ENCODE results near the gene LTBP1.
A peak's percentile ranks its signal among the peaks of the same experiment; 100 is the strongest.

Gene LTBP1

GRCh38 chr2:33220533-33220932 is 273.8 kb downstream of the LTBP1 start:
- Histone ChIP-seq H3K27me3 (ENCODE audit: control insufficient read depth in 1 of 2, insufficient read depth in 1 of 2, low read length in 2 of 2) (no peaks in the 10 kb centered on the region), H3K18ac (ENCODE audit: low read depth in 1 of 2, low read length in 2 of 2) (peak overlapping the region; percentile 46 to 69), H3K4me3 (ENCODE audit: insufficient read depth in 1 of 2, low read depth in 1 of 2, low read length in 2 of 2) (no peak overlapping the region), H2BK120ac (ENCODE audit: low read depth, low read length) (no peak overlapping the region), H2BK15ac (ENCODE audit: low read depth, poor library complexity, severe bottlenecking) (no peak overlapping the region), H3K4me1 (ENCODE audit: control insufficient read depth, insufficient read depth, low read depth, low read length) (peaks cover 11% of the 10 kb centered on the region), H3K36me3 (ENCODE audit: control insufficient read depth in 1 of 2, insufficient read depth in 2 of 2, low read depth in 1 of 2, low read length in 2 of 2) (peaks cover 0 to 29% of the 10 kb centered on the region in 2 experiments), H2AK5ac (ENCODE audit: low read length, severe bottlenecking) (no peak overlapping the region), H3K9ac (ENCODE audit: low read length) (no peak overlapping the region), H3K9me3 (ENCODE audit: control insufficient read depth, low read length) (no peaks in the 10 kb centered on the region), H4K91ac (ENCODE audit: low read length) (peak overlapping the region; percentile 11), H3K4me2 (ENCODE audit: low read length, poor library complexity, severe bottlenecking) (no peak overlapping the region), H2AFZ (ENCODE audit: low read depth, low read length) (no peak overlapping the region), H3K27ac (ENCODE audit: low read length, poor library complexity, severe bottlenecking) (no peak overlapping the region), H4K8ac (ENCODE audit: low read length) (peak overlapping the region; percentile 80), H3K14ac (ENCODE audit: low read length in 2 of 2) (no peak overlapping the region), H2BK12ac (ENCODE audit: low read length in 2 of 2) (peak overlapping the region; percentile 59 to 83), H3K23ac (ENCODE audit: low read length in 2 of 2) (no peak overlapping the region), H3K79me1 (replicated peaks; ENCODE audit: low read length, poor library complexity, severe bottlenecking) (no peaks in the 10 kb centered on the region), H3K4ac (ENCODE audit: low read depth in 1 of 2, low read length in 2 of 2) (peak overlapping the region; percentile 65 to 84), H2BK5ac (ENCODE audit: low read depth, low read length, poor library complexity, severe bottlenecking) (no peak overlapping the region)
- peak; percentile 36 for DNase-seq
- no CpG with 5 or more reads among the region's 3 CpGs for WGBS

GRCh38 chr2:33221046-33221784 is 274.5 kb downstream of the LTBP1 start:
- H2BK5ac ChIP-seq (ENCODE audit: low read depth, low read length, poor library complexity, severe bottlenecking): no peak overlapping the region
- no peak overlapping the region for H3K23ac ChIP-seq (ENCODE audit: low read length in 2 of 2)
- no peak overlapping the region for H3K4me2 ChIP-seq (ENCODE audit: low read length, poor library complexity, severe bottlenecking)
- H2BK12ac ChIP-seq (ENCODE audit: low read length in 2 of 2): peak overlapping the region in 1 of 2 experiments; percentile 78
- H3K36me3 ChIP-seq (ENCODE audit: control insufficient read depth in 1 of 2, insufficient read depth in 2 of 2, low read depth in 1 of 2, low read length in 2 of 2): peaks cover 0 to 31% of the 10 kb centered on the region in 2 experiments
- H2BK120ac ChIP-seq (ENCODE audit: low read depth, low read length): no peak overlapping the region
- H3K18ac ChIP-seq (ENCODE audit: low read depth in 1 of 2, low read length in 2 of 2): peak overlapping the region; percentile 28 to 62
- no peak overlapping the region for H4K91ac ChIP-seq (ENCODE audit: low read length)
- H2AFZ ChIP-seq (ENCODE audit: low read depth, low read length): no peak overlapping the region
- peak overlapping the region in 1 of 2 experiments; percentile 51 for H3K4ac ChIP-seq (ENCODE audit: low read depth in 1 of 2, low read length in 2 of 2)
- no peak overlapping the region for H4K8ac ChIP-seq (ENCODE audit: low read length)
- no peaks in the 10 kb centered on the region for H3K27me3 ChIP-seq (ENCODE audit: control insufficient read depth in 1 of 2, insufficient read depth in 1 of 2, low read length in 2 of 2)
- H2BK15ac ChIP-seq (ENCODE audit: low read depth, poor library complexity, severe bottlenecking): no peak overlapping the region
- WGBS: 97% methylated on average over 3 of the region's 3 CpGs
- H3K79me1 ChIP-seq (replicated peaks; ENCODE audit: low read length, poor library complexity, severe bottlenecking): no peaks in the 10 kb centered on the region
- no peak for DNase-seq
- no peaks in the 10 kb centered on the region for H3K9me3 ChIP-seq (ENCODE audit: control insufficient read depth, low read length)
- H3K4me3 ChIP-seq (ENCODE audit: insufficient read depth in 1 of 2, low read depth in 1 of 2, low read length in 2 of 2): no peak overlapping the region
- H3K9ac ChIP-seq (ENCODE audit: low read length): no peak overlapping the region
- no peak overlapping the region for H3K14ac ChIP-seq (ENCODE audit: low read length in 2 of 2)
- H3K27ac ChIP-seq (ENCODE audit: low read length, poor library complexity, severe bottlenecking): no peak overlapping the region
- no peak overlapping the region for H2AK5ac ChIP-seq (ENCODE audit: low read length, severe bottlenecking)
- H3K4me1 ChIP-seq (ENCODE audit: control insufficient read depth, insufficient read depth, low read depth, low read length): peaks cover 8% of the 10 kb centered on the region

GRCh38 chr2:33222309-33222708 is 275.6 kb downstream of the LTBP1 start:
- H4K91ac ChIP-seq (ENCODE audit: low read length): no peak overlapping the region
- peaks cover 3% of the 10 kb centered on the region for H3K4me1 ChIP-seq (ENCODE audit: control insufficient read depth, insufficient read depth, low read depth, low read length)
- H2BK15ac ChIP-seq (ENCODE audit: low read depth, poor library complexity, severe bottlenecking): no peak overlapping the region
- DNase-seq: peak; percentile 32
- peak overlapping the region in 1 of 2 experiments; percentile 78 for H3K18ac ChIP-seq (ENCODE audit: low read depth in 1 of 2, low read length in 2 of 2)
- no peak overlapping the region for H3K4me3 ChIP-seq (ENCODE audit: insufficient read depth in 1 of 2, low read depth in 1 of 2, low read length in 2 of 2)
- no peak overlapping the region for H2BK5ac ChIP-seq (ENCODE audit: low read depth, low read length, poor library complexity, severe bottlenecking)
- H2BK12ac ChIP-seq (ENCODE audit: low read length in 2 of 2): peak overlapping the region in 1 of 2 experiments; percentile 72
- 100% methylated on average over 1 of the region's 1 CpG for WGBS
- H4K8ac ChIP-seq (ENCODE audit: low read length): no peak overlapping the region
- H2BK120ac ChIP-seq (ENCODE audit: low read depth, low read length): no peak overlapping the region
- no peaks in the 10 kb centered on the region for H3K9me3 ChIP-seq (ENCODE audit: control insufficient read depth, low read length)
- H3K14ac ChIP-seq (ENCODE audit: low read length in 2 of 2): no peak overlapping the region
- peak overlapping the region; percentile 64 to 73 for H3K4ac ChIP-seq (ENCODE audit: low read depth in 1 of 2, low read length in 2 of 2)
- no peaks in the 10 kb centered on the region for H3K27me3 ChIP-seq (ENCODE audit: control insufficient read depth in 1 of 2, insufficient read depth in 1 of 2, low read length in 2 of 2)
- H3K4me2 ChIP-seq (ENCODE audit: low read length, poor library complexity, severe bottlenecking): no peak overlapping the region
- no peak overlapping the region for H3K23ac ChIP-seq (ENCODE audit: low read length in 2 of 2)
- peaks cover 0 to 31% of the 10 kb centered on the region in 2 experiments for H3K36me3 ChIP-seq (ENCODE audit: control insufficient read depth in 1 of 2, insufficient read depth in 2 of 2, low read depth in 1 of 2, low read length in 2 of 2)
- H2AFZ ChIP-seq (ENCODE audit: low read depth, low read length): no peak overlapping the region
- H3K79me1 ChIP-seq (replicated peaks; ENCODE audit: low read length, poor library complexity, severe bottlenecking): no peaks in the 10 kb centered on the region
- no peak overlapping the region for H2AK5ac ChIP-seq (ENCODE audit: low read length, severe bottlenecking)
- H3K27ac ChIP-seq (ENCODE audit: low read length, poor library complexity, severe bottlenecking): no peak overlapping the region
- H3K9ac ChIP-seq (ENCODE audit: low read length): no peak overlapping the region

GRCh38 chr2:33223856-33224255 is 277.1 kb downstream of the LTBP1 start:
- H2BK15ac ChIP-seq (ENCODE audit: low read depth, poor library complexity, severe bottlenecking): no peak overlapping the region
- DNase-seq: peak; percentile 87
- peaks cover 0 to 31% of the 10 kb centered on the region in 2 experiments for H3K36me3 ChIP-seq (ENCODE audit: control insufficient read depth in 1 of 2, insufficient read depth in 2 of 2, low read depth in 1 of 2, low read length in 2 of 2)
- H3K4me1 ChIP-seq (ENCODE audit: control insufficient read depth, insufficient read depth, low read depth, low read length): peaks cover 2% of the 10 kb centered on the region
- no peak overlapping the region for H2BK120ac ChIP-seq (ENCODE audit: low read depth, low read length)
- H3K23ac ChIP-seq (ENCODE audit: low read length in 2 of 2): no peak overlapping the region
- no peak overlapping the region for H3K14ac ChIP-seq (ENCODE audit: low read length in 2 of 2)
- no peak overlapping the region for H4K8ac ChIP-seq (ENCODE audit: low read length)
- H3K18ac ChIP-seq (ENCODE audit: low read depth in 1 of 2, low read length in 2 of 2): no peak overlapping the region
- H3K4me2 ChIP-seq (ENCODE audit: low read length, poor library complexity, severe bottlenecking): no peak overlapping the region
- H3K79me1 ChIP-seq (replicated peaks; ENCODE audit: low read length, poor library complexity, severe bottlenecking): no peaks in the 10 kb centered on the region
- WGBS: 5% methylated on average over 4 of the region's 4 CpGs
- no peak overlapping the region for H2AFZ ChIP-seq (ENCODE audit: low read depth, low read length)
- H2BK5ac ChIP-seq (ENCODE audit: low read depth, low read length, poor library complexity, severe bottlenecking): no peak overlapping the region
- H3K9ac ChIP-seq (ENCODE audit: low read length): no peak overlapping the region
- H3K9me3 ChIP-seq (ENCODE audit: control insufficient read depth, low read length): no peaks in the 10 kb centered on the region
- no peak overlapping the region for H3K4me3 ChIP-seq (ENCODE audit: insufficient read depth in 1 of 2, low read depth in 1 of 2, low read length in 2 of 2)
- H2BK12ac ChIP-seq (ENCODE audit: low read length in 2 of 2): no peak overlapping the region
- H3K27me3 ChIP-seq (ENCODE audit: control insufficient read depth in 1 of 2, insufficient read depth in 1 of 2, low read length in 2 of 2): no peaks in the 10 kb centered on the region
- H3K27ac ChIP-seq (ENCODE audit: low read length, poor library complexity, severe bottlenecking): no peak overlapping the region
- no peak overlapping the region for H2AK5ac ChIP-seq (ENCODE audit: low read length, severe bottlenecking)
- H4K91ac ChIP-seq (ENCODE audit: low read length): no peak overlapping the region
- no peak overlapping the region for H3K4ac ChIP-seq (ENCODE audit: low read depth in 1 of 2, low read length in 2 of 2)
